HepG2 (cell line): Measurements from ENCODE around the gene LDB3. TPM values are rescaled to one million over a fixed set of nuclear protein-coding genes. Genes with fewer than 3 reads are reported as not detected.

ENCODE experiments used
- ATAC-seq: fragments of 200-7000 bp; cut with Tn5 transposase; 3 replicates; pipeline ENCODE4 v1.9.1; 2020; ENCODE audit warnings: mild to moderate bottlenecking, moderate library complexity
- BruUV-seq: library from RNA; stranded (reverse); fragments of 400-500 nt; replicated peaks from 2 replicates; lab custom pipeline; 2021; lab: Mats Ljungman, UMichigan
- CTCF ChIA-PET: fragments of 300-600 bp; formaldehyde crosslinking; extraction: SDS; loops from one replicate; lab custom pipeline; 2021; ENCODE audit warnings: low total read pairs, inconsistent platforms, low intra/inter-chr PET ratio; lab: Yijun Ruan, JAX
- POLR2A ChIA-PET: fragments of 350-600 bp; sonication (Branson Sonifier 250); formaldehyde crosslinking; loops from one replicate; lab custom pipeline; 2020; ENCODE audit warnings: antibody characterized with exemption, inconsistent platforms; lab: Yijun Ruan, JAX
- DNase-seq: peaks from one replicate; pipeline ENCODE4 v3.0.0-alpha.2; 2015; ENCODE audit warnings: low spot score
- FAIRE-seq: peaks from 3 replicates; lab custom pipeline; 2011; peaks lifted over from hg19 to GRCh38; lab: Jason Lieb, UNC
- H2AFZ ChIP-seq: one replicate; pipeline ENCODE4 v1.6.1; 2011; ENCODE audit warnings: low read length, inconsistent platforms
- H3K27ac ChIP-seq: fragments of 300-600 bp; 3 replicates; pipeline ENCODE4 v1.8.0; 2011; ENCODE audit warnings: mixed run types, mild to moderate bottlenecking, mixed read lengths, low read length, inconsistent platforms; ENCODE audit not compliant: insufficient read depth; ENCODE audit errors: extremely low read length
- H3K27me3 ChIP-seq, 2 experiments: fragments of 200-600 bp in 1 of 2; 2 replicates in 1 of 2; 3 replicates in 1 of 2; pipeline versions ENCODE4 v1.6.0 to v1.8.0; 2011; ENCODE audit warnings: low read length in 2 of 2, mild to moderate bottlenecking in 2 of 2, moderate library complexity in 2 of 2, inconsistent platforms in 1 of 2; ENCODE audit not compliant: insufficient read depth in 2 of 2, control insufficient read depth in 1 of 2
- H3K36me3 ChIP-seq, 2 experiments: fragments of 200-600 bp in 1 of 2; replicated peaks in 1 of 2; 2 replicates in 1 of 2; 3 replicates in 1 of 2; pipeline versions ENCODE4 v1.5.1 to v1.8.0; 2011; ENCODE audit warnings: low read length in 2 of 2, inconsistent platforms in 1 of 2; ENCODE audit not compliant: insufficient read depth in 2 of 2, control insufficient read depth in 1 of 2
- H3K4me1 ChIP-seq: 2 replicates; pipeline ENCODE4 v1.5.1; 2012; ENCODE audit warnings: low read length, inconsistent platforms; ENCODE audit not compliant: insufficient read depth
- H3K4me2 ChIP-seq: 2 replicates; pipeline ENCODE4 v1.6.0; 2011; ENCODE audit warnings: low read depth, low read length, inconsistent platforms
- H3K4me3 ChIP-seq, 3 experiments: fragments of 200-600 bp in 1 of 3; sonication (generic), shearing (Covaris generic) in 1 of 3; replicated peaks in 1 of 3; 2 replicates each; pipeline ENCODE4 v1.5.1; 2011 to 2016; ENCODE audit warnings: low read length in 3 of 3, inconsistent platforms in 2 of 3, low read depth in 2 of 3, mild to moderate bottlenecking in 2 of 3, control low read depth in 1 of 3, mixed read lengths in 1 of 3; ENCODE audit not compliant: insufficient read depth in 1 of 3
- H3K79me2 ChIP-seq: one replicate; pipeline ENCODE4 v1.6.1; 2011; ENCODE audit warnings: low read length, inconsistent platforms; ENCODE audit not compliant: insufficient read depth
- H3K9ac ChIP-seq: 2 replicates; pipeline ENCODE4 v1.6.0; 2011; ENCODE audit warnings: mild to moderate bottlenecking, low read depth, low read length, inconsistent platforms; ENCODE audit not compliant: insufficient read depth
- H3K9me3 ChIP-seq: 2 replicates; pipeline ENCODE4 v1.5.1; 2012; ENCODE audit warnings: mild to moderate bottlenecking, low read length
- H4K20me1 ChIP-seq: 2 replicates; pipeline ENCODE4 v1.6.0; 2011; ENCODE audit warnings: inconsistent platforms, mild to moderate bottlenecking, low read length, moderate library complexity; ENCODE audit not compliant: insufficient read depth
- CBX5 ChIP-seq: sonication (generic); formaldehyde crosslinking; IDR thresholded peaks from 2 replicates; pipeline ENCODE4 v1.4.0; 2020; ENCODE audit warnings: missing genetic modification reagents, borderline replicate concordance
- ELF1 ChIP-seq: sonication (generic); formaldehyde crosslinking; IDR thresholded peaks from 2 replicates; pipeline ENCODE4 v1.4.0; 2020; ENCODE audit warnings: missing genetic modification reagents
- FOXC1 ChIP-seq: sonication (generic); formaldehyde crosslinking; IDR thresholded peaks from 2 replicates; pipeline ENCODE4 v1.8.0; 2022; ENCODE audit warnings: mild to moderate bottlenecking, missing genetic modification reagents, borderline replicate concordance
- HDAC2 ChIP-seq: sonication (generic); formaldehyde crosslinking; IDR thresholded peaks from 2 replicates; pipeline ENCODE4 v1.4.0; 2020; ENCODE audit warnings: missing genetic modification reagents
- KMT2A ChIP-seq: sonication (generic); formaldehyde crosslinking; IDR thresholded peaks from 2 replicates; pipeline ENCODE4 v1.4.0; 2020; ENCODE audit warnings: missing genetic modification reagents
- RXRA ChIP-seq: sonication (generic); formaldehyde crosslinking; IDR thresholded peaks from 2 replicates; pipeline ENCODE4 v1.5.1; 2020; ENCODE audit warnings: missing genetic modification reagents
- SMAD9 ChIP-seq: sonication (generic); formaldehyde crosslinking; IDR thresholded peaks from 2 replicates; pipeline ENCODE4 v1.5.1; 2020; ENCODE audit warnings: mild to moderate bottlenecking, missing genetic modification reagents
- TMF1 ChIP-seq: sonication (generic); formaldehyde crosslinking; IDR thresholded peaks from 2 replicates; pipeline ENCODE4 v1.8.1; 2022; ENCODE audit warnings: low read depth, missing genetic modification reagents
- ZNF510 ChIP-seq: sonication (generic); formaldehyde crosslinking; IDR thresholded peaks from 2 replicates; pipeline ENCODE4 v1.4.0; 2020; ENCODE audit warnings: low read depth, mild to moderate bottlenecking, missing genetic modification reagents
- ZNF547 ChIP-seq: sonication (generic); formaldehyde crosslinking; IDR thresholded peaks from 2 replicates; pipeline ENCODE4 v1.5.1; 2020; ENCODE audit warnings: mild to moderate bottlenecking, missing genetic modification reagents
- ZNF556 ChIP-seq: sonication (generic); formaldehyde crosslinking; IDR thresholded peaks from 2 replicates; pipeline ENCODE4 v1.4.0; 2020; ENCODE audit warnings: mild to moderate bottlenecking, missing genetic modification reagents, borderline replicate concordance
- ZNF614 ChIP-seq: IDR thresholded peaks from 2 replicates; pipeline ENCODE4 v1.6.1; 2018; ENCODE audit warnings: missing biosample characterization, missing genetic modification reagents, inconsistent platforms, borderline replicate concordance
- ZSCAN29 ChIP-seq: sonication (generic); formaldehyde crosslinking; conservative IDR thresholded peaks from 2 replicates; pipeline ENCODE4 v1.4.0; 2020; ENCODE audit warnings: mild to moderate bottlenecking, missing genetic modification reagents
- WGBS: methylation state at CpG from one replicate; pipeline ENCODE4 v1.1.6; 2017; ENCODE audit warnings: low lambda C conversion rate; 5-methylcytosine and 5-hydroxymethylcytosine counted together
- in situ Hi-C: cut with HindIII; loops from 2 replicates; pipeline ENCODE4 v1.10.0; 2017; ENCODE audit warnings: low pct_unique_long_range_greater_than_20kb; ENCODE audit not compliant: extremely low pct_ligation_motif_present
- intact Hi-C: fragments of 100-400 bp; cut with micrococcal nuclease; formaldehyde crosslinking; loops from one replicate; pipeline ENCODE4 v1.10.0; 2022; ENCODE audit not compliant: unreplicated experiment
- polyA plus RNA-seq, 8 experiments: library from polyadenylated mRNA; depleted of rRNA in 3 of 8; stranded (reverse) in 7 of 8; unstranded in 1 of 8; fragments of >200 nt; fragmentation: Illumina TruSeq in 4 of 8; extraction: Trizol in 4 of 8; gene quantifications; 2 replicates each; pipeline versions ENCODE4 v1.2.1 to v1.2.3, GENCODE V29; 2011 to 2016; ENCODE audit warnings: low read depth in 4 of 8, missing spikeins in 1 of 8, mixed read lengths in 1 of 8; ENCODE audit not compliant: insufficient read depth in 1 of 8
- total RNA-seq, 5 experiments: library from RNA; depleted of rRNA; stranded (reverse); fragments of >200 nt; fragmentation: Illumina TruSeq; extraction: Trizol; gene quantifications; 2 replicates each; pipeline ENCODE4 v1.2.3, GENCODE V29; 2016; ENCODE audit warnings: low read depth in 1 of 5
- TF ChIP-seq, protein P1 (sequence below): IDR thresholded peaks from 2 replicates; pipeline ENCODE4 v1.6.1; 2016; ENCODE audit warnings: missing biosample characterization, missing genetic modification reagents, low read depth

Gene LDB3
- total and polyA plus RNA-seq, 2 of the 13 experiments (the other 11 are each of a cell fraction or from before 2014, with no cell fraction given): not detected

DNA sequence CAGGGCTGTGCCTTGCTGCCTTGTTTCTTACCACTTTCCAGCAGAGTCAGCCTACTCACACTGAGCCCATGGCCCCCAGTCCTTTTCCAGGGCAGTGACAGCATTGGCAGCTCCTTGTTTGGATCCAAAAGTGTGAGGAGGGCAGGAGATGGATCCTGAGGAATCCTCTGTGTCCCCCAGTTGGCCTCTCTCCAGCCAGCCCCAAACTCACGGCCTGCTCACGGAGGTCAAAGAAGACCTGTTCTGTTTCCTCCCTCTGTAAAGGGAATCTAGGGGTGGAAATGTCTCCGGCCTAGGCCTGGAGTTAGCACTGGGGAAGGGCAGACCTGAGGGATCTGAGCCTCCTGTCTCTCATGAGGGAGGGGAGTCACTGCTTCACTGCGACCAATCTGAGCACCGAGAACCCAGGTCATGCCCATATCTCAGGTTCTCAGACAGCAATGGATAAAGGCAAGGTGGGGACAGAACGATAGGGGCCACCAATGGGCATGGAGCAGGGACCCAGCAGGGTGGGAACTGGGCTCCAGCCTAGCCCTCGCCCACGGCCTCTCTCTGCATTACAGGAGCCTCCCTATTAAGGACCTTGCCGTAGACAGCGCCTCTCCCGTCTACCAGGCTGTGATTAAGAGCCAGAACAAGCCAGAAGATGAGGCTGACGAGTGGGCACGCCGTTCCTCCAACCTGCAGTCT lies 23.2 kb downstream of the LDB3 start:
- H3K4me1 ChIP-seq: no peaks in the 10 kb centered on the region
- 40% methylated on average over 10 of the region's 14 CpGs for WGBS
- DNase-seq: no peak
- ChIA-PET POLR2A (no interaction called here), CTCF (no interaction called here)
- H3K4me2 ChIP-seq: no peak overlapping the region
- H3K27ac ChIP-seq: no peak overlapping the region
- no peak for TF ChIP-seq TMF1 (CRISPR knock-in tag)
- no peak for TF ChIP-seq SMAD9 (CRISPR knock-in tag)
- no peak for TF ChIP-seq ZNF547 (CRISPR knock-in tag)
- TF ChIP-seq, protein P1, sequence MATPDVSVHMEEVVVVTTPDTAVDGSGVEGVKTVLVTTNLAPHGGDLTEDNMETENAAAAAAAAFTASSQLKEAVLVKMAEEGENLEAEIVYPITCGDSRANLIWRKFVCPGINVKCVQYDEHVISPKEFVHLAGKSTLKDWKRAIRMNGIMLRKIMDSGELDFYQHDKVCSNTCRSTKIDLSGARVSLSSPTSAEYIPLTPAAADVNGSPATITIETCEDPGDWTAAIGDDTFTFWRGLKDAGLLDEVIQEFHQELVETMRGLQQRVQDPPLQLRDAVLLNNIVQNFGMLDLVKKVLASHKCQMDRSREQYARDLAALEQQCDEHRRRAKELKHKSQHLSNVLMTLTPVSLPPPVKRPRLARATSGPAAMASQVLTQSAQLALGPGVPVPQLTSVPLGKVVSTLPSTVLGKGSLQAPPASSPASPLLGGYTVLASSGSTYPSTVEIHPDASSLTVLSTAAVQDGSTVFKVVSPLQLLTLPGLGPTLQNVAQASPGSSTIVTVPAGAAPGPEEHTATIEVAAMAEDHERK (CRISPR knock-in tag): no peak
- no peak for TF ChIP-seq CBX5 (CRISPR knock-in tag)
- TF ChIP-seq ZNF556 (CRISPR knock-in tag): no peak
- TF ChIP-seq ZNF614 (CRISPR knock-in tag): no peak
- no peak for TF ChIP-seq FOXC1 (CRISPR knock-in tag)
- no peak for TF ChIP-seq ZSCAN29 (CRISPR knock-in tag)
- TF ChIP-seq ELF1 (CRISPR knock-in tag): no peak
- TF ChIP-seq ZNF510 (CRISPR knock-in tag): no peak
- no peak for TF ChIP-seq KMT2A (CRISPR knock-in tag)
- no peak for TF ChIP-seq RXRA (CRISPR knock-in tag)
- TF ChIP-seq HDAC2 (CRISPR knock-in tag): no peak
- H3K9me3 ChIP-seq: no peaks in the 10 kb centered on the region
- BruUV-seq: no TSS peak
- no peak overlapping the region for H3K4me3 ChIP-seq
- H3K79me2 ChIP-seq: no peaks in the 10 kb centered on the region
- intact Hi-C loops: no loop called here
- no peak for FAIRE-seq
- H4K20me1 ChIP-seq: no peaks in the 10 kb centered on the region
- no peak overlapping the region for H3K9ac ChIP-seq
- H3K36me3 ChIP-seq: no peaks in the 10 kb centered on the region
- H3K27me3 ChIP-seq: peaks cover 6 to 55% of the 10 kb centered on the region in 2 experiments; a peak in 4 of 5 replicates
- ATAC-seq: no peak
- in situ Hi-C loops: no loop called here
- no peak overlapping the region for H2AFZ ChIP-seq
